Activated T-cell treated with anti-CD3 and anti-CD28 coated beads, Interleukin-2, amount 50 U/mL, for 24 hours (primary cell): Measurements from ENCODE around the gene CNR2.
A peak's percentile ranks its signal among the peaks of the same experiment; 100 is the strongest.
"Not testable (repeated sequence)": the region's sequence is repeated elsewhere in the genome, so short reads cannot be mapped to it uniquely, and the experiment has no call there.

ENCODE experiments used
- DNase-seq: peaks from one replicate; pipeline ENCODE4 v3.0.0-alpha.2; 2020
- H3K27ac Mint-ChIP-seq: 2 replicates; pipeline ENCODE4 v1.8.0; 2020; ENCODE audit warnings: mild to moderate bottlenecking, mixed read lengths
- H3K27me3 Mint-ChIP-seq: 2 replicates; pipeline ENCODE4 v1.8.0; 2020; ENCODE audit warnings: mixed read lengths
- H3K36me3 Mint-ChIP-seq: 2 replicates; pipeline ENCODE4 v1.8.0; 2020; ENCODE audit warnings: low read depth, mixed read lengths
- H3K4me1 Mint-ChIP-seq: 2 replicates; pipeline ENCODE4 v1.8.0; 2020; ENCODE audit warnings: low read depth, mixed read lengths
- H3K4me3 Mint-ChIP-seq: 2 replicates; pipeline ENCODE4 v1.8.0; 2020; ENCODE audit warnings: mild to moderate bottlenecking, moderate library complexity, mixed read lengths
- H3K9me3 Mint-ChIP-seq: 2 replicates; pipeline ENCODE4 v1.8.0; 2020; ENCODE audit warnings: mixed read lengths

CNR2 gene

GRCh38 chr1:23847482-23848095, 65.6 kb downstream of the CNR2 start:
- DNase-seq, H3K4me3 Mint-ChIP-seq, H3K4me1 Mint-ChIP-seq, H3K27ac Mint-ChIP-seq, H3K9me3 Mint-ChIP-seq, H3K27me3 Mint-ChIP-seq: not testable (repeated sequence)
- H3K36me3 Mint-ChIP-seq: peaks cover 41% of the 10 kb centered on the region

GRCh38 chr1:23845163-23845562, 68.0 kb downstream of the CNR2 start:
- H3K9me3 Mint-ChIP-seq: no peaks in the 10 kb centered on the region
- H3K36me3 Mint-ChIP-seq: peaks cover 39% of the 10 kb centered on the region
- H3K27ac Mint-ChIP-seq: no peak overlapping the region
- no peaks in the 10 kb centered on the region for H3K27me3 Mint-ChIP-seq
- no peaks in the 10 kb centered on the region for H3K4me1 Mint-ChIP-seq
- H3K4me3 Mint-ChIP-seq: no peak overlapping the region
- DNase-seq: no peak

- DNase-seq: no peak
- no peaks in the 10 kb centered on the region for H3K9me3 Mint-ChIP-seq
- no peak overlapping the region for H3K27ac Mint-ChIP-seq
- H3K36me3 Mint-ChIP-seq: peaks cover 32% of the 10 kb centered on the region
- no peaks in the 10 kb centered on the region for H3K27me3 Mint-ChIP-seq
- no peak overlapping the region for H3K4me3 Mint-ChIP-seq
- peaks cover under 1% of the 10 kb centered on the region for H3K4me1 Mint-ChIP-seq
These were observed 69.5 kb downstream of the CNR2 start for GRCh38 chr1:23843644-23844043.

- DNase-seq: peak; percentile 85
- peaks cover 17% of the 10 kb centered on the region for H3K4me1 Mint-ChIP-seq
- H3K27ac Mint-ChIP-seq: peak overlapping the region; percentile 6
- H3K4me3 Mint-ChIP-seq: peak overlapping the region; percentile 70
- no peaks in the 10 kb centered on the region for H3K9me3 Mint-ChIP-seq
- H3K36me3 Mint-ChIP-seq: no peaks in the 10 kb centered on the region
- peaks cover 6% of the 10 kb centered on the region for H3K27me3 Mint-ChIP-seq
These were observed 74.7 kb downstream of the CNR2 start for GRCh38 chr1:23838401-23838866.

- Mint-ChIP-seq H3K27ac (no peak overlapping the region), H3K9me3 (no peaks in the 10 kb centered on the region), H3K27me3 (peaks cover 6% of the 10 kb centered on the region), H3K4me3 (peak overlapping the region; percentile 70), H3K4me1 (peaks cover 17% of the 10 kb centered on the region), H3K36me3 (no peaks in the 10 kb centered on the region)
- peak; percentile 39 for DNase-seq
These were observed 75.3 kb downstream of the CNR2 start for GRCh38 chr1:23837908-23838307.

GRCh38 chr1:23836037-23836436, 77.1 kb downstream of the CNR2 start:
- H3K4me1 Mint-ChIP-seq: peaks cover 17% of the 10 kb centered on the region
- no peak overlapping the region for H3K27ac Mint-ChIP-seq
- peaks cover 6% of the 10 kb centered on the region for H3K27me3 Mint-ChIP-seq
- DNase-seq: no peak
- H3K9me3 Mint-ChIP-seq: no peaks in the 10 kb centered on the region
- no peak overlapping the region for H3K4me3 Mint-ChIP-seq
- no peaks in the 10 kb centered on the region for H3K36me3 Mint-ChIP-seq

- not testable (repeated sequence) for H3K27me3 Mint-ChIP-seq, H3K9me3 Mint-ChIP-seq, DNase-seq, H3K36me3 Mint-ChIP-seq, H3K4me3 Mint-ChIP-seq, H3K27ac Mint-ChIP-seq
- H3K4me1 Mint-ChIP-seq: peaks cover 20% of the 10 kb centered on the region
These were observed 79.0 kb downstream of the CNR2 start for GRCh38 chr1:23834156-23834555.

GRCh38 chr1:23827717-23828116, 85.4 kb downstream of the CNR2 start:
- Mint-ChIP-seq H3K4me3 (no peak overlapping the region), H3K36me3 (peaks cover 13% of the 10 kb centered on the region), H3K27ac (no peak overlapping the region)

GRCh38 chr1:23826590-23826989, 86.6 kb downstream of the CNR2 start:
- not testable (repeated sequence) for H3K9me3 Mint-ChIP-seq, DNase-seq, H3K4me3 Mint-ChIP-seq, H3K27me3 Mint-ChIP-seq, H3K27ac Mint-ChIP-seq
- peaks cover 23% of the 10 kb centered on the region for H3K4me1 Mint-ChIP-seq
- peaks cover 13% of the 10 kb centered on the region for H3K36me3 Mint-ChIP-seq

More at GRCh38 chr1:23827717-23828116, 85.4 kb downstream of the CNR2 start:
- Mint-ChIP-seq H3K9me3 (no peaks in the 10 kb centered on the region), H3K4me1 (peaks cover 23% of the 10 kb centered on the region), H3K27me3 (no peaks in the 10 kb centered on the region)
- no peak for DNase-seq

GRCh38 chr1:23825762-23826522, 87.2 kb downstream of the CNR2 start:
- DNase-seq: no peak
- H3K9me3 Mint-ChIP-seq: no peaks in the 10 kb centered on the region
- H3K4me1 Mint-ChIP-seq: peaks cover 23% of the 10 kb centered on the region
- H3K27ac Mint-ChIP-seq: peak overlapping the region; percentile 97
- H3K4me3 Mint-ChIP-seq: peak overlapping the region; percentile 99
- peaks cover 13% of the 10 kb centered on the region for H3K36me3 Mint-ChIP-seq
- H3K27me3 Mint-ChIP-seq: no peaks in the 10 kb centered on the region

- Mint-ChIP-seq H3K4me3 (peak within 1 kb of the TSS; percentile 99), H3K27ac (peak within 1 kb of the TSS; percentile 97), H3K27me3 (no peaks in the 10 kb centered on the region), H3K36me3 (peaks cover 14% of the 10 kb centered on the region), H3K9me3 (no peaks in the 10 kb centered on the region), H3K4me1 (peaks cover 20% of the 10 kb centered on the region)
- peak; percentile 91 for DNase-seq
These were observed 87.9 kb downstream of the CNR2 start, which contains the start of gene HMGCL for GRCh38 chr1:23825076-23825761. Gene HMGCL (minus strand): TSS chr1:23825429. CDS start chr1:23825415, 14 bp downstream.

GRCh38 chr1:23824711-23825075, 88.5 kb downstream of the CNR2 start:
- H3K36me3 Mint-ChIP-seq: peaks cover 15% of the 10 kb centered on the region
- no peaks in the 10 kb centered on the region for H3K27me3 Mint-ChIP-seq
- H3K4me3 Mint-ChIP-seq: peak overlapping the region; percentile 99

GRCh38 chr1:23823767-23824166, 89.4 kb downstream of the CNR2 start:
- H3K4me1 Mint-ChIP-seq: peaks cover 20% of the 10 kb centered on the region
- H3K27ac Mint-ChIP-seq: peak overlapping the region; percentile 27
- H3K9me3 Mint-ChIP-seq: no peaks in the 10 kb centered on the region
- peak overlapping the region; percentile 99 for H3K4me3 Mint-ChIP-seq
- DNase-seq: no peak
- H3K27me3 Mint-ChIP-seq: no peaks in the 10 kb centered on the region
- H3K36me3 Mint-ChIP-seq: peaks cover 15% of the 10 kb centered on the region

More at GRCh38 chr1:23824711-23825075, 88.5 kb downstream of the CNR2 start:
- Mint-ChIP-seq H3K9me3 (no peaks in the 10 kb centered on the region), H3K4me1 (peaks cover 20% of the 10 kb centered on the region), H3K27ac (peak overlapping the region; percentile 97)
- DNase-seq: no peak
